GM21723 (cell line): ENCODE data around the gene NCOA4.
"Not testable (repeated sequence)": the region's sequence is repeated elsewhere in the genome, so short reads cannot be mapped to it uniquely, and the experiment has no call there.

ENCODE experiments used
- ATAC-seq: cut with Tn5 transposase; IDR thresholded peaks from one replicate; pipeline ENCODE4 v1.9.1; 2021; ENCODE audit warnings: mild to moderate bottlenecking, moderate library complexity; ENCODE audit not compliant: unreplicated experiment

Gene NCOA4

DNA sequence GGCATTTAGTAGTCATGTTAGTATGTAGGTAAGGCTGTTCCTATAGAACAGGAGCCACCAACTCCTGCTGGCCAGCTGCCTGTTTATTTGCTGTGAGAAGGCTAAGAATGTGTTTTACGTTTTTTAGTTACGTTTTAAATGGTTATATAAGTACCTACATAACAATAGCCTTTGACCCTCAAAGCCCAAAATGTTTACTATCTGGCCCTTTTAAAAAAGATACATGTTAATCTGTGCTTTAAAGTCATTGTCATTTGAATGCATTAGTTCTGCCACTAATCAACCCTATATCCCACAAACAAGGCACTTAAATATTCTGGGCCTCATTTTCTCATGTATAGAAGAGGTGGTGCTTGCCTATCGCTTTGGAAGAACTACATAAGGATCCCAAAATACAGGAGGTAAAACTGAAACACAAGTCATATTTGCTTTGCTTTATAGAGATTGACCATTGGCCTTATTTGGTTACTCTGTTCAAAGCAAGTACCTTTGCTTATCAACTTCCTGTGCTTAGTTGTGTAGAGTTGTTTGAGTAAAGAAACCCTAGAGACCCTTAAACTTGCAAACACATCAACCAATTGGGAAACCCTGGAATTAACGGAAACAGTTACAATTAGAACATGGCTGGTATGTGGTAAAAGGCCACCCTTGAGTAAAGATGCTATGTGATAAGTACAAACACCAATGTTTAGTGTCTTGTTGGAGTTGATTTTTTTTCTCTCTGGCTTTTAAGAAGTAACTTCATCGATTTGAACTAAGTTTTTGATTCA lies 32.2 kb downstream of the NCOA4 start:
- no peak for ATAC-seq

DNA sequence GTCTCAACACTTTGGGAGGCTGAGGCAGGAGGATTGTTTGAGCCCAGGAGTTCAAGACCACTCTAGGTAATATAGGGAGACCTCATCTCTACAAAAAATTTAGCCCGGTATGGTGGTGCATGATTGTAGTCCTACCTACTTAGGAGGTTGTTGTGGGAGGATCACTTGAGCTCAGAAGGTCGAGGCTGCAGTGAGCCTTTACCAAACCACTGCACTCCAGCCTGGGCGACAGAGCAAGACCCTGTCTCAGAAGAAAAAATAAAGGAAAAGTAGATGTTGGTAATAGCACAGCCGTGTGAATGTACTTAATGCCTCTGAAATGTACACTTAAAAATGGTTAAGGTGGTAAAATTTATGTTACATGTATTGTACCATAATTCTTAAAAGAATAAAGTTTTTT lies 32.9 kb downstream of the NCOA4 start:
- no peak for ATAC-seq

DNA sequence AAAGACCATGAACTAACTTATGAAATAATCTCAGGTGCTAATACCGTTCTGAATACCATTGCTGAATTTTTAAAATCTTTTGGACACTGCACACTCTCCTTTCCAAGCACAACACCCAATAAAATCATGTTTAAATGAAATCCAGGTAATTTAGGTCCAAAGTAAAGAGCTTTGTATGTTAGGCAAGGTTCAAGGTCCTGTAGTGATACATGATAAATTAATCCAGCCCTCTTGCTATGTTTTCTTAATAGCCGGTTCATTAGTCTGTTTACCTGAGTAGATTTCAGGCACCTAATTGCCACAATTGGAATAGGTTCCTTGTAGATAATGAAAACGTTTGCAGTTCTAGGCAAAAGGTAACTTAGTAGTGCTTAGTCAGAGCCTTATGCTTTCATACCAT lies 44.8 kb downstream of the NCOA4 start:
- ATAC-seq: not testable (repeated sequence)

DNA sequence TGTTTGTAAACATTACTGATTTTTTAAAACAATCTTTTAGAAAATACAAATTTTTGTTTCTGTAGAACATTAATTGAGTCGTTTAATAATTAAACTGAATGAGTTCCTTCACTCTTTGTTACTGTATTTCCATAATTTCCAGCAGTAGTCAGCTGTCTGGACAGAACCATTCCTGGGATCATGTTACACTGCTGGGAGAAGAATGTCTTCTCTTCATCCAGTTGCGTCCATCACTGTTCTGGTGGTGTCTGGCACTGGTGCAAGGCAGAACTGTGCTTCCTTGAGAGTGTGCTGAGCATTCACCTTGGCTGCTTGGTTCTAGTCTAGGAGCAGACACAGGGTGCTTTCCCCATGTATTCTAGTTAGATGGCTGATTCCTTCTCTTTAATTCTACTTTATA lies 46.0 kb downstream of the NCOA4 start:
- ATAC-seq: not testable (repeated sequence)

DNA sequence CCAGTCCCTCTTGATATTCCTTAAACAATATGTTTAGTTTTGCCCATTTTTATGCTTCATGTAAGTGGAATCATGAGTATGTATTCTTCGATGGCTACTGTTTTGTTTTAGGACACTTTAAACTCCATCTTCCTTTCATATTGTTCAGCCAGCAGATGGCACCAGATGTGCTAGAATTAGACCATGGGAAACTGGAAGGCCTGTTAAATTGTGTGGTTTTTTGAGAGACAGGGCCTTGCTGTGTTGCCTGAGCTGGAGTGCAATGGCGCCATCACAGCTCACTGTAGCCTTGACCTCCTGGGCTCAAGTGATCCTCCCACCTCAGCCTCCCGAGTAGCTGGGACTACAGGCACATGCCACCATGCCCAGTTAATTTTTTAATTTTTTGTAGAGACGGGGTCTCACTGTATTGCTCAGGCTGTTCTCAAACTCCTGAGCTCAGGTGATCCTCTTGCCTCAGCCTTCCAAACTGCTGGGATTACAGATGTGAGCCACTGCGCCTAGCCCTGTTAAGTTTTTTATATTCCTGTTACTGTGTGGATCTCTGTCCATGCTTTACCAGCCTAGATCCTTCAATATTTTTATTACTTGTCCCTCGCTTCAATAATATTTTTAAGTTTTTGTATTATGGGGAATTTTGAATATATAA lies 46.8 kb downstream of the NCOA4 start:
- ATAC-seq: not testable (repeated sequence)

DNA sequence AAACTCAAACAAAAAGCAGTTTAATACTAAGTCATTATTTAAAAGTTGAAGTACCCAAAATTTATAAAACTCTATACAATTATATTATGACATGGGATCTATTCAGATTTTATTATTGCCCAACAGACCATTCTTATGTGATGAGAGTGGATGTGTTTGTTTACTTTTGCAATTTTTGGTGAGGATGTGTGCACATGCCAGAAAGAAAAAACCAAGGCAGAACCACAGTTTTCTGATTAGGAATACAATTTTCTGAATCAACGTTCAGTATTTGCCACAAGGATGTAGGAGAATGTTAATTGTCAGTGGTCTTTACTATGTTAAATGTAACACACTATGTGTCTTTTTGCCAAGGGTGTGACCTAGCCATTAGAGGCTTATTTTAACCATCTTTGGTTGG lies 49.1 kb downstream of the NCOA4 start:
- ATAC-seq: not testable (repeated sequence)

DNA sequence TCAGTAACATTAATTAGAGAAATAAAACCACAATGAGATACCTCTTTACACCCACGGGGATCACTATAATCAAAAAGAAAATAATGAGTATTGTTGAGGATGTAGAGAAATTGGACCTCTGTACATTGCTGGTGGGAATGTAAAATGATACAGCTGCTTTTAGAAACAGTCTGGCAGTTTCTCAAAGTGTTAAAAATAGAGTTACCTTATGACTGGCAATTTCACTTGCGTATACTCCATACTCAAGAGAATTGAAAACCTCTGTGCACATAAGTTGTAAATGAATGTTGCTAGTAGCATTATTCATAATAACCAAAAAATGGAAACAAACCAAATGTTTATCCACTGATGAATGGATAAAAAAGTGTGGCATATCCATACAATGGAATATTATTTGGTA lies 51.9 kb downstream of the NCOA4 start:
- peak; percentile 86 for ATAC-seq

DNA sequence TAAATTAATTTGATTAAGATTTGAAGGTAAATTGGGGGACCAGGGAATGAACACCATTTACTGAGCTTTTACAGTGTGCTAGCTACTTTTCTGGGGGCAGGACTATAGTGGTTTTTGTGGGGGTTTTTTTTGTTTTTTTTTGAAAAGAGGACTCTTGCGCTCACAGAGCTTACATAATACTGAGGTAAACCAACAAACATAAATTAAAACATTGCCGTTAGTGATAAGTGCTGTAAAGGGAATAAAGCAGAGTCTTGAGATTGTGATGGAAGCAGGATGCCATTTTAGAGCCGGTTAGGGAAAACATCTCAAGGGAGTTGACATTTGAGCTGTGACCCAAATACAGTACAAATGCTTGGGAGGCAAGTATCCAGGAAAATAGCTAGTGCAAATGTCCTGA lies 56.4 kb downstream of the NCOA4 start:
- not testable (repeated sequence) for ATAC-seq

DNA sequence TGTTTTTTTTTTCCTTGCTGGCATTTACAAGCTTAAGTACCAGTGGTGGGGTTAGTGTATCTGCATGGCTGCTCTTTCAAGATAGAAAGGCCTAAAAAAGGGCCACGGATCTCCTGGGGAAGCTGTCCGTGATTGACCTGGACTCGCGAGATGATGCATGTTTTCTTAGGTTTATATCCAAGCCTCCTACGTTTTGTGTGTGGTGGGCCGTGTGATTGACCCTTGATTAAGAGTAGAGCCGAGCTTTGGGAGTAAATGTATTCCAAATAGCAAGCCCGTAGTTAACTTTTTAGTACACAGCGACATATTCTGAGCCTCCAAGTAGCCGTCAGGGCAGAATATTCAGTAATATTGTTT lies 57.6 kb downstream of the NCOA4 start:
- peak; percentile 13 for ATAC-seq

DNA sequence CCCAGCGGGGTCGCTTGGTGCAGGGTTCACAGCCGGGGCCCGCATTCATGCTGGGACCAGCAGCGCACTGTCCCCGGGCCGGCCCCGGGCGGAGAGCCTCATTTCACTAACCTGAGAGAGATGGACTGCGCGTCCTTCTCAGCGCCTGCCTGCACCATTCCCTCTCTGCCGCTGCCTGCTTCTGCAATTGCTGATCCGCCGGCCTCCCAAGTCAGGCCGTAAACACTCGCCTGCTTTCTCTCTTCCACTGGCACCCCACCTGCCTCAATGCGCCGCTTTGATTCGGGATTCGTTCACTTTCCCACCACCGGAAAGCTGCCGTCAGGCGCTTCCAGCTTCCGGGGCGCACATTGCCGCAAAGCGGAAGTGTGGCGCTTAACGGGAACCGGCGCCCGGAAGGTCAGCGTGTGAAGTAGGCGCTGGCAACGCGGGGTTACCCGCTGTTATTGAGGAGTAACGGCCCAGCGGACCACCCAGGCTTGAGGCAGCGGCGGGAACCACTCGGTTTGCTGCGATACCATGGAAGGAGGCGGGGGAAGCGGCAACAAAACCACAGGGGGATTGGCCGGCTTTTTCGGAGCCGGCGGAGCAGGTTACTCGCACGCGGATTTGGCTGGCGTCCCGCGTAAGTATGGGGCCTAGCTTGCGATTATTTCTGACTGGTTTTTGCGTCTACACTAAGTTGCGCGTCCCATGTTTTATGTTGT lies 58.2 kb downstream of the NCOA4 start, which contains the start of gene TIMM23:
Gene TIMM23, plus strand, starts transcription at position 384 of the 707 bp plus-strand sequence. Its CDS starts 136 bp downstream, at position 520.
- peak; percentile 73 for ATAC-seq

DNA sequence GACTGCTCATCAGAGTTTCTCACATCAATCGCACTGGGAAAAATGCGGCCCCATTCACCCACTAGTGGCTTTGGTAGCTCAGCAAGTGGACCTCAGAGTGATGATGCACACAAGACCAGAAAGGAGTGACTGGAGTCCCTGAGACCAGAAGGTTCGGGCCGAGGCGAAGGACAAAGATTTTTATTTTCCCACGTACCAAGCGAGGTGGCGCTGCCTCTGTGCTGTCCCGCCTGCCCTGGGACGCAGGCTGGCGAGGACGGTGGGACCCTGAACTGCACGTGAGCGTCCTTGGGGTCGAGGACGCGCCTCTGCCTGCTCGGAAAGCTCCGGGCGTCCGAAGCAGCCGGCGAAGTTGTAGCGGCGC lies 58.7 kb downstream of the NCOA4 start:
- peak; percentile 40 for ATAC-seq

DNA sequence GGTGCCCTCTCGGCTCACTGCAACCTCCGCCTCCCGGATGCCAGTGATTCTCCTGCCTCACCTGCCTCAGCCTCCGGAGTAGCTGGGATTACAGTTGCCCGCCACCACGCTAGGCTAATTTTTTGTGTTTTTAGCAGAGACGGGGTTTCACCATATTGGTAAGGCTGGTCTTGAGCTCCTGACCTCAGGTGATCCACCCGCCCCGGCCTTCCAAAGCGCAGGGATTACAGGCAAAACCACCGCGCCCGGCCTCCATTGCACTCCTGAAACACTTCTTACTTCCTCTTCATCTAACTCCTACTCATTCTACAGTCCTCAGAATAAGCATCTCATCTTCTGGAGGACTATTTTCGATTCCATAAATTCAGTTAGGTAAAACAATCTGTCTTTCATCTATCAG lies 59.4 kb downstream of the NCOA4 start:
- ATAC-seq: not testable (repeated sequence)

DNA sequence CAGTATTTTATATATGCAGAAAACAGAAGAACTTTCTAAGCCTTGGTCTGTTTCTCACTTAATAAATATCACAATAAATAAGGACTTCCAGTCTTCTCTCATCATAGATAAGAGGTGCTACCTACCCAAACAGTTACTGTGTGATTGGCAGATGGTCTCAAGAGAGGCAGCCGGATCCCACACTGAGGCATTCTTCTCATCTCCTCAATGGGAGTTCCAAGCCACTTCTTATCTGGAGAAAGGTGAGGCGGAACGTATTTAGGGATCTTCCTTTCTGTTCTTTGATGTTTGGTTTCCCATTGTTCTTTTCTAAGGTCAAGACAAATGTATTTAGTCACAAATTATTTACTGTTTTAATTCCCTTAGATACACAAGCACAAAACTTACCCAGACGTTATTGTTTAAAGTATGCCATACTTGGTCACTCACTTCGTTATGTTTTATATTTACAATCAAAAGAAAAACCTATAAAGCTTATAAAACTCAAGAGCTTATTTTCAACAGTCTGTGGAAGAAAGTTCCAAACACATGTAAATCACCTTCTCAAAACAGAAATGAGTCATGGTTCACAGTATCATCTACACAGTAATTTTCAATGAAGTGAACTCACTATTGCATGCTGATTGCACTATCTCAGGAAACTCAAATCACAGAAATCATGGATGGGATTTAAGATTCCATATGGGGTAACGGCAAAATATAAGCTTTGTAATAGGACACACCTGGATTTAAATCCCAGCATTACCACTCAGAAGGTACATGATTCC lies 67.6 kb downstream of the NCOA4 start:
- not testable (repeated sequence) for ATAC-seq

DNA sequence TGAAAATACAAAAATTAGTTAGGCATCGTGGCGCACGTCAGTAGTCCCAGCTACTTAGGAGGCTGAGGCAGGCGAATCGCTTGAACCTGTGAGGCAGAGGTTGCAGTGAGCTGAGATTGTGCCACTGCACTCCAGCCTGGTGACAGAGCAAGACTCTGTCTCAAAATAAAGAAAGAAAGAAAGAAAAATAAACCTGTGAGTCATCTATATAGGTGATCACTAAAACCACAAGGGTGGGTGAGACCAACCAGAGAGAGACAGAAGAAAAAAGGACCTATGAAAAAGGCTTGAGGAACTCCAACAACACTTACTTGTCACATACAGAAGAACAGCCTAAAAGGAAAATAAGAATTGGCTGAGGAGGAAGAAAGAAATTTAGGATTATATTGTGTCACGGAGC lies 72.5 kb downstream of the NCOA4 start:
- not testable (repeated sequence) for ATAC-seq

DNA sequence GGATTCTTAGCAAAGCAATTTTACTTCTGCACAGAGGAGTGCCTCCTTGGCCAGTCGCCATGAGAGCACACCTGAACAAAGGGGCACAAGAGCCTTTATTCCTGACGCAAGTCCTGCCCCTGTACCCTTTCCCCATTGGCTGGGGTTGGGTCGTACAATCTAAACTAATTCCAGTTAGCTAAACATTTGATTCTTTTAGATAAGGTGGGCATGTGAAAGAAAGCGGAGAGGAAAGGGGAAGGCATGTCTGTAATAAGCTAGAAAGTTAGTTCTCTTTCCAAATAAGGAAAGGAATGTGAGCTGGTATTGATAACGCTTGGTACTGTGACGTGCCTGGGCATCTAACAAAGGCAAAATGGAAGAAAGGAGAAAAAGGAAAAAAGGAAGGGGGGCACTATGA lies 73.8 kb downstream of the NCOA4 start:
- ATAC-seq: not testable (repeated sequence)
